HG02610 (cell line): Measurements from ENCODE around the gene SUMF1.
"Not testable (repeated sequence)": the region's sequence is repeated elsewhere in the genome, so short reads cannot be mapped to it uniquely, and the experiment has no call there.

Experiments used
- ATAC-seq: cut with Tn5 transposase; IDR thresholded peaks from one replicate; pipeline ENCODE4 v1.9.1; 2021; ENCODE audit warnings: mild to moderate bottlenecking, moderate library complexity; ENCODE audit not compliant: unreplicated experiment

The SUMF1 gene

GRCh38 chr3:4462369-4463040 is 4.6 kb downstream of the SUMF1 start:
- ATAC-seq: no peak

GRCh38 chr3:4461468-4462090 is 5.5 kb downstream of the SUMF1 start:
- no peak for ATAC-seq

- ATAC-seq: no peak
These were observed 6.7 kb downstream of the SUMF1 start for GRCh38 chr3:4460334-4460733.

- ATAC-seq: no peak
These were observed 8.1 kb downstream of the SUMF1 start for GRCh38 chr3:4458961-4459360.

- ATAC-seq: not testable (repeated sequence)
These were observed 10.3 kb downstream of the SUMF1 start for GRCh38 chr3:4456780-4457179.

GRCh38 chr3:4454142-4454541 is 12.9 kb downstream of the SUMF1 start:
- no peak for ATAC-seq

GRCh38 chr3:4449043-4449805 is 17.8 kb downstream of the SUMF1 start:
- ATAC-seq: no peak

GRCh38 chr3:4448187-4448586 is 18.9 kb downstream of the SUMF1 start:
- no peak for ATAC-seq

GRCh38 chr3:4447295-4447999 is 19.6 kb downstream of the SUMF1 start:
- no peak for ATAC-seq

GRCh38 chr3:4440951-4441350 is 26.1 kb downstream of the SUMF1 start:
- ATAC-seq: no peak

- ATAC-seq: no peak
These were observed 28.8 kb downstream of the SUMF1 start for GRCh38 chr3:4438296-4438695.

GRCh38 chr3:4432259-4432658 is 34.8 kb downstream of the SUMF1 start:
- ATAC-seq: no peak

GRCh38 chr3:4429648-4430350 is 37.3 kb downstream of the SUMF1 start:
- no peak for ATAC-seq

- peak; percentile 91 for ATAC-seq
These were observed 40.2 kb downstream of the SUMF1 start for GRCh38 chr3:4426782-4427344.

GRCh38 chr3:4426261-4426781 is 40.7 kb downstream of the SUMF1 start:
- ATAC-seq: no peak

GRCh38 chr3:4425707-4426106 is 41.4 kb downstream of the SUMF1 start:
- ATAC-seq: peak; percentile 43

- no peak for ATAC-seq
These were observed 42.0 kb downstream of the SUMF1 start for GRCh38 chr3:4425055-4425454.

GRCh38 chr3:4421121-4421520 is 45.9 kb downstream of the SUMF1 start:
- peak; percentile 96 for ATAC-seq

GRCh38 chr3:4419920-4420319 is 47.1 kb downstream of the SUMF1 start:
- no peak for ATAC-seq

- ATAC-seq: no peak
These were observed 47.7 kb downstream of the SUMF1 start for GRCh38 chr3:4419386-4419785.
